ENCODE measurements around the gene ANGPTL7.

GRCh38 chr1:11156963-11157362 is 32.2 kb upstream of the ANGPTL7 start:
- TF ChIP-seq CTCF (IDR thresholded peaks at IDR 0.05) (no peak), MXD4 (CRISPR knock-in tag; IDR thresholded peaks at IDR 0.05; ENCODE audit: borderline replicate concordance) (no peak), CREB1 (CRISPR knock-in tag; IDR thresholded peaks at IDR 0.05) (no peak), NFATC4 (CRISPR knock-in tag; IDR thresholded peaks at IDR 0.05) (no peak), GRHL2 (CRISPR knock-in tag; IDR thresholded peaks at IDR 0.05; ENCODE audit: insufficient replicate concordance, severe bottlenecking) (no peak)

Measured in WTC11 (cell line).